GM21619 (cell line): ENCODE data around the gene LAMA3.

Experiments used
- ATAC-seq: cut with Tn5 transposase; IDR thresholded peaks from one replicate; pipeline ENCODE4 v1.9.1; 2021; ENCODE audit not compliant: unreplicated experiment

The LAMA3 gene

GRCh38 chr18:23851470-23852002, 162.3 kb downstream of the LAMA3 start:
- no peak for ATAC-seq

- no peak for ATAC-seq
These were observed 163.2 kb downstream of the LAMA3 start for GRCh38 chr18:23852236-23853045.

- ATAC-seq: no peak
These were observed 164.4 kb downstream of the LAMA3 start for GRCh38 chr18:23853448-23854195.

- no peak for ATAC-seq
These were observed 166.5 kb downstream of the LAMA3 start for GRCh38 chr18:23855721-23856120.

GRCh38 chr18:23856466-23857163, 167.4 kb downstream of the LAMA3 start:
- ATAC-seq: no peak

- ATAC-seq: no peak
These were observed 167.9 kb downstream of the LAMA3 start for GRCh38 chr18:23857164-23857552.

GRCh38 chr18:23857756-23858155, 168.5 kb downstream of the LAMA3 start:
- no peak for ATAC-seq

- ATAC-seq: no peak
These were observed 170.4 kb downstream of the LAMA3 start for GRCh38 chr18:23859466-23860336.

- no peak for ATAC-seq
These were observed 172.1 kb downstream of the LAMA3 start for GRCh38 chr18:23861326-23861725.

- ATAC-seq: no peak
These were observed 172.7 kb downstream of the LAMA3 start for GRCh38 chr18:23861805-23862470.

- ATAC-seq: no peak
These were observed 175.4 kb downstream of the LAMA3 start for GRCh38 chr18:23864624-23865023.

- ATAC-seq: no peak
These were observed 177.8 kb downstream of the LAMA3 start for GRCh38 chr18:23867006-23867405.

GRCh38 chr18:23868136-23868785, 179.0 kb downstream of the LAMA3 start:
- ATAC-seq: no peak

- no peak for ATAC-seq
These were observed 181.6 kb downstream of the LAMA3 start for GRCh38 chr18:23870676-23871380.

- peak; percentile 69 for ATAC-seq
These were observed 182.2 kb downstream of the LAMA3 start for GRCh38 chr18:23871410-23871809.

- no peak for ATAC-seq
These were observed 183.7 kb downstream of the LAMA3 start for GRCh38 chr18:23872701-23873550.

GRCh38 chr18:23875966-23876895, 187.0 kb downstream of the LAMA3 start:
- ATAC-seq: no peak
